ENCODE results near the gene SLC38A10. TPM values are rescaled to one million over a fixed set of nuclear protein-coding genes. Genes with fewer than 3 reads are reported as not detected.

SLC38A10 gene
- total RNA-seq, 1 donor from 2014 or later = 71.6 TPM

- DNase-seq (ENCODE audit: low read depth) = no peak
- TF ChIP-seq CTCF (conservative IDR thresholded peaks at IDR 0.05; ENCODE audit: low read depth, low read length) = no peak
- no peak overlapping the region for H3K4me3 ChIP-seq (ENCODE audit: low read depth, low read length)
Measured at GRCh38 chr17:81306491-81306890, 11.4 kb upstream of the SLC38A10 start.

GRCh38 chr17:81305051-81305630, 10.0 kb upstream of the SLC38A10 start:
- TF ChIP-seq CTCF (conservative IDR thresholded peaks at IDR 0.05; ENCODE audit: low read depth, low read length) = no peak
- DNase-seq (ENCODE audit: low read depth) = no peak
- H3K4me3 ChIP-seq (ENCODE audit: low read depth, low read length) = no peak overlapping the region

- TF ChIP-seq CTCF (conservative IDR thresholded peaks at IDR 0.05; ENCODE audit: low read depth, low read length) = no peak
- no peak overlapping the region for H3K4me3 ChIP-seq (ENCODE audit: low read depth, low read length)
- no peak for DNase-seq (ENCODE audit: low read depth)
Measured at GRCh38 chr17:81304196-81305015, 9.3 kb upstream of the SLC38A10 start.

GRCh38 chr17:81303385-81303784, 8.3 kb upstream of the SLC38A10 start:
- TF ChIP-seq CTCF (conservative IDR thresholded peaks at IDR 0.05; ENCODE audit: low read depth, low read length) = no peak
- no peak overlapping the region for H3K4me3 ChIP-seq (ENCODE audit: low read depth, low read length)
- DNase-seq (ENCODE audit: low read depth) = no peak

- no peak for TF ChIP-seq CTCF (conservative IDR thresholded peaks at IDR 0.05; ENCODE audit: low read depth, low read length)
- no peak for DNase-seq (ENCODE audit: low read depth)
- H3K4me3 ChIP-seq (ENCODE audit: low read depth, low read length) = no peak overlapping the region
Measured at GRCh38 chr17:81302861-81303333, 7.8 kb upstream of the SLC38A10 start.

GRCh38 chr17:81302324-81302723, 7.2 kb upstream of the SLC38A10 start:
- no peak for DNase-seq (ENCODE audit: low read depth)
- H3K4me3 ChIP-seq (ENCODE audit: low read depth, low read length) = no peak overlapping the region
- no peak for TF ChIP-seq CTCF (conservative IDR thresholded peaks at IDR 0.05; ENCODE audit: low read depth, low read length)
